ENCODE results near the gene NRN1L. TPM values are rescaled to one million over a fixed set of nuclear protein-coding genes. Genes with fewer than 3 reads are reported as not detected.

Gene NRN1L
- total RNA-seq, 1 experiment from 2014 or later = 1.1 TPM

DNA sequence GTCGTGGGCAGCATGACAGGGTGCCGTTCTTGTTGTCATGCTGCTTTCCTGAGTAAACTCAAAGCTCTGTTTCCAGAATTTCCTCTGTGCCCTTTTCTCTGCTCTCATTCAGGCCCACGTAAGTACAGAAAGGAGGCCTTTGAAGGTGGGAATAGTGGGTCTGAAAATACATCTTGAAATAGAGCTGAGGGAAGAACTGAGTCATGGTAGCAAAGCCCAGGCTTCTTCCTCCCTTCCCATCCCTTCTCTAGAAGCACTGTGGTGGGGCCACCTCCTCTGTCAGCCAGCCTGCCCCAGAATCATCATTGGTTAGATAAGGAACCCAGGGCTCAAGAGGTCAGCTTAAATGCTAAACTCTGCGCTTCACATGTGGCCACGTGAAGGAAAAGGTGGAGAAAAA, 37.5 kb downstream of the NRN1L start:
- H3K4me3 ChIP-seq (ENCODE audit: low read depth in 2 of 2, low read length in 2 of 2) = no peak overlapping the region
- in situ Hi-C loops (cut with HindIII; ENCODE audit: low pct_unique_long_range_greater_than_20kb, low sequenced_read_pairs) = no loop called here
- no TSS peak for BruUV-seq (replicated peaks)
- ATAC-seq = no peak
- H3K27ac ChIP-seq (ENCODE audit: low read length) = no peak overlapping the region
- ChIA-PET CTCF (no interaction called here), POLR2A (no interaction called here)
- no peaks in the 10 kb centered on the region; the same call in 1 of the 2 replicates for H3K4me1 ChIP-seq (ENCODE audit: control insufficient read depth, insufficient read depth, low read length)
- TF ChIP-seq POLR2AphosphoS5 (IDR thresholded peaks at IDR 0.05; ENCODE audit: low read depth, low read length) = no peak
- TF ChIP-seq, protein P1, sequence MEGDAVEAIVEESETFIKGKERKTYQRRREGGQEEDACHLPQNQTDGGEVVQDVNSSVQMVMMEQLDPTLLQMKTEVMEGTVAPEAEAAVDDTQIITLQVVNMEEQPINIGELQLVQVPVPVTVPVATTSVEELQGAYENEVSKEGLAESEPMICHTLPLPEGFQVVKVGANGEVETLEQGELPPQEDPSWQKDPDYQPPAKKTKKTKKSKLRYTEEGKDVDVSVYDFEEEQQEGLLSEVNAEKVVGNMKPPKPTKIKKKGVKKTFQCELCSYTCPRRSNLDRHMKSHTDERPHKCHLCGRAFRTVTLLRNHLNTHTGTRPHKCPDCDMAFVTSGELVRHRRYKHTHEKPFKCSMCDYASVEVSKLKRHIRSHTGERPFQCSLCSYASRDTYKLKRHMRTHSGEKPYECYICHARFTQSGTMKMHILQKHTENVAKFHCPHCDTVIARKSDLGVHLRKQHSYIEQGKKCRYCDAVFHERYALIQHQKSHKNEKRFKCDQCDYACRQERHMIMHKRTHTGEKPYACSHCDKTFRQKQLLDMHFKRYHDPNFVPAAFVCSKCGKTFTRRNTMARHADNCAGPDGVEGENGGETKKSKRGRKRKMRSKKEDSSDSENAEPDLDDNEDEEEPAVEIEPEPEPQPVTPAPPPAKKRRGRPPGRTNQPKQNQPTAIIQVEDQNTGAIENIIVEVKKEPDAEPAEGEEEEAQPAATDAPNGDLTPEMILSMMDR (IDR thresholded peaks at IDR 0.05) = no peak
- TF ChIP-seq SIN3A (IDR thresholded peaks at IDR 0.05; ENCODE audit: borderline replicate concordance, insufficient read depth, low read depth, low read length) = no peak
- no peak for TF ChIP-seq REST (IDR thresholded peaks at IDR 0.05; ENCODE audit: insufficient read depth in 1 of 2, low read depth in 2 of 2, low read length in 1 of 2)
- no peak for TF ChIP-seq TCF7L2 (IDR thresholded peaks at IDR 0.05; ENCODE audit: low read depth, low read length)
- H3K36me3 ChIP-seq (ENCODE audit: control insufficient read depth, insufficient read depth, low read length) = no peaks in the 10 kb centered on the region
- no peak for DNase-seq (ENCODE audit: low read depth, low spot score)
- no peaks in the 10 kb centered on the region for H3K9me3 ChIP-seq (ENCODE audit: control insufficient read depth, insufficient read depth, low read depth, low read length)
- intact Hi-C loops (cut with micrococcal nuclease; ENCODE audit: unreplicated experiment) = no loop called here
- H3K27me3 ChIP-seq (ENCODE audit: control insufficient read depth, insufficient read depth, low read length) = no peaks in the 10 kb centered on the region

GRCh38 chr16:67922740-67923139, 38.1 kb downstream of the NRN1L start:
- TF ChIP-seq TCF7L2 (IDR thresholded peaks at IDR 0.05; ENCODE audit: low read depth, low read length) (no peak), SIN3A (IDR thresholded peaks at IDR 0.05; ENCODE audit: borderline replicate concordance, insufficient read depth, low read depth, low read length) (no peak), POLR2AphosphoS5 (IDR thresholded peaks at IDR 0.05; ENCODE audit: low read depth, low read length) (no peak), REST (IDR thresholded peaks at IDR 0.05; ENCODE audit: insufficient read depth in 1 of 2, low read depth in 2 of 2, low read length in 1 of 2) (no peak)
- TF ChIP-seq, protein P1 (IDR thresholded peaks at IDR 0.05) = no peak
- no peaks in the 10 kb centered on the region for H3K9me3 ChIP-seq (ENCODE audit: control insufficient read depth, insufficient read depth, low read depth, low read length)
- CTCF ChIA-PET = no interaction called here
- H3K4me3 ChIP-seq (ENCODE audit: low read depth in 2 of 2, low read length in 2 of 2) = no peak overlapping the region
- H3K27ac ChIP-seq (ENCODE audit: low read length) = no peak overlapping the region
- ATAC-seq (no peak), DNase-seq (ENCODE audit: low read depth, low spot score) (no peak)
- H3K4me1 ChIP-seq (ENCODE audit: control insufficient read depth, insufficient read depth, low read length) = no peaks in the 10 kb centered on the region; the same call in 1 of the 2 replicates
- in situ Hi-C loops (cut with HindIII; ENCODE audit: low pct_unique_long_range_greater_than_20kb, low sequenced_read_pairs) = no loop called here
- BruUV-seq (replicated peaks) = no TSS peak
- POLR2A ChIA-PET = no interaction called here
- no peaks in the 10 kb centered on the region for H3K36me3 ChIP-seq (ENCODE audit: control insufficient read depth, insufficient read depth, low read length)
- intact Hi-C loops (cut with micrococcal nuclease; ENCODE audit: unreplicated experiment) = no loop called here
- H3K27me3 ChIP-seq (ENCODE audit: control insufficient read depth, insufficient read depth, low read length) = no peaks in the 10 kb centered on the region

All from Panc1 (cell line).